Osteoblast (primary cell): ENCODE results near the gene AREL1. TPM values are rescaled to one million over a fixed set of nuclear protein-coding genes. Genes with fewer than 3 reads are reported as not detected.
A peak's percentile ranks its signal among the peaks of the same experiment; 100 is the strongest.

ENCODE experiments used
- DNase-seq: peaks from one replicate; pipeline ENCODE4 v3.0.0; 2011; ENCODE audit warnings: low spot score, mixed read lengths; ENCODE audit not compliant: insufficient read length; ENCODE audit errors: missing footprints
- H2AFZ ChIP-seq: 2 replicates; pipeline ENCODE4 v1.6.0; 2011; ENCODE audit warnings: mild to moderate bottlenecking, low read length
- H3K27ac ChIP-seq: 2 replicates; pipeline ENCODE4 v1.5.1; 2011; ENCODE audit warnings: mild to moderate bottlenecking, low read depth, low read length, moderate library complexity
- H3K27me3 ChIP-seq: 2 replicates; pipeline ENCODE4 v1.6.0; 2012; ENCODE audit warnings: mild to moderate bottlenecking, control low read depth, inconsistent platforms, low read length, moderate library complexity; ENCODE audit not compliant: insufficient read depth
- H3K36me3 ChIP-seq: 2 replicates; pipeline ENCODE4 v1.5.1; 2011; ENCODE audit warnings: mild to moderate bottlenecking, low read length, control low read depth, moderate library complexity; ENCODE audit not compliant: insufficient read depth
- H3K4me1 ChIP-seq: 2 replicates; pipeline ENCODE4 v1.5.1; 2011; ENCODE audit warnings: mild to moderate bottlenecking, low read length, control low read depth, moderate library complexity; ENCODE audit not compliant: insufficient read depth
- H3K4me2 ChIP-seq: 2 replicates; pipeline ENCODE4 v1.6.0; 2011; ENCODE audit warnings: mild to moderate bottlenecking, low read length; ENCODE audit not compliant: insufficient read depth
- H3K4me3 ChIP-seq: fragments of 200-600 bp; sonication (generic); 3 replicates; pipeline ENCODE4 v1.5.1; 2012; ENCODE audit warnings: mild to moderate bottlenecking, low read length, inconsistent platforms; ENCODE audit not compliant: insufficient read depth
- H3K79me2 ChIP-seq: 2 replicates; pipeline ENCODE4 v1.6.0; 2012; ENCODE audit warnings: mild to moderate bottlenecking, low read length, control low read depth, inconsistent platforms; ENCODE audit not compliant: insufficient read depth
- H3K9me3 ChIP-seq: 2 replicates; pipeline ENCODE4 v1.5.1; 2011; ENCODE audit warnings: low read depth, low read length, control low read depth
- H4K20me1 ChIP-seq: 2 replicates; pipeline ENCODE4 v1.6.0; 2012; ENCODE audit warnings: mild to moderate bottlenecking, low read length, control low read depth; ENCODE audit not compliant: insufficient read depth
- CTCF ChIP-seq: IDR thresholded peaks from 2 replicates; pipeline ENCODE4 v1.5.1; 2011; ENCODE audit warnings: mild to moderate bottlenecking, low read depth, low read length, moderate library complexity; ENCODE audit errors: extremely low read depth
- total RNA-seq: library from RNA; depleted of rRNA; stranded (reverse); fragments of >200 nt; gene quantifications from 2 replicates; pipeline ENCODE4 v1.2.3, GENCODE V29; 2012

The AREL1 gene
- total RNA-seq, 1 donor, result 27.9 TPM

- no peak overlapping the region for H3K4me3 ChIP-seq
These were observed 67.0 kb downstream of the AREL1 start for GRCh38 chr14:74645756-74646470.

GRCh38 chr14:74645244-74645643 lies 67.6 kb downstream of the AREL1 start:
- TF ChIP-seq CTCF, result no peak

More at GRCh38 chr14:74645756-74646470, 67.0 kb downstream of the AREL1 start:
- H4K20me1 ChIP-seq, result no peaks in the 10 kb centered on the region
- H2AFZ ChIP-seq, result peak overlapping the region; percentile 31
- no peak for TF ChIP-seq CTCF
- no peak overlapping the region for H3K27ac ChIP-seq
- DNase-seq, result no peak
- no peak overlapping the region for H3K4me2 ChIP-seq
- no peaks in the 10 kb centered on the region for H3K36me3 ChIP-seq
- H3K27me3 ChIP-seq, result no peaks in the 10 kb centered on the region
- peaks cover 26% of the 10 kb centered on the region for H3K4me1 ChIP-seq
- H3K79me2 ChIP-seq, result no peaks in the 10 kb centered on the region
- no peaks in the 10 kb centered on the region for H3K9me3 ChIP-seq

GRCh38 chr14:74641601-74642391 lies 71.1 kb downstream of the AREL1 start:
- Histone ChIP-seq H3K79me2 (no peaks in the 10 kb centered on the region), H3K4me1 (peaks cover 23% of the 10 kb centered on the region), H3K4me3 (no peak overlapping the region), H3K9me3 (no peaks in the 10 kb centered on the region), H3K27me3 (no peaks in the 10 kb centered on the region), H3K36me3 (no peaks in the 10 kb centered on the region), H4K20me1 (no peaks in the 10 kb centered on the region), H2AFZ (no peak overlapping the region), H3K4me2 (no peak overlapping the region), H3K27ac (no peak overlapping the region)
- no peak for DNase-seq
- TF ChIP-seq CTCF, result no peak

More at GRCh38 chr14:74645244-74645643, 67.6 kb downstream of the AREL1 start:
- Histone ChIP-seq H3K36me3 (no peaks in the 10 kb centered on the region), H3K4me1 (peaks cover 26% of the 10 kb centered on the region), H2AFZ (no peak overlapping the region), H3K27ac (no peak overlapping the region), H3K27me3 (no peaks in the 10 kb centered on the region), H3K4me3 (no peak overlapping the region), H3K4me2 (no peak overlapping the region), H3K9me3 (no peaks in the 10 kb centered on the region), H4K20me1 (no peaks in the 10 kb centered on the region), H3K79me2 (no peaks in the 10 kb centered on the region)
- DNase-seq, result peak; percentile 54

DNA sequence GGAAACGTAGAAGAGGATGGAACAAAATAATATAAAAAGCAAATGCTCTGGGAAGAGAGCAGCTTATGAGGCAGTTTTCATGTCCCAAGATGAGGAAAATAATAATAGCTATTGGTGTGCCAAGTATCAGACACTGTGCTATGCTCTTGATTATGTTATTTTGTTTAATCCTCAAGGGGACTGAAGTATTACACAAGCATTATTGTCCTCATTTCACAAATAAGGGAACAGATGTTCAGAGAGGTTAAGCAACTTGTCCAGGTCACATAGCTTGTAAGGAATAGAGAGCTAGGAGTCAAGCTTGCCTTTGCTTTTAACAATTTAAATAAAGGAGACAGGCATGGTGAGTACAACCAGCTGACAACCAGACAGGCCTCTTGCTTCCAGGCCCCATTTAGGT lies 73.9 kb downstream of the AREL1 start:
- no peak overlapping the region for H2AFZ ChIP-seq
- no peaks in the 10 kb centered on the region for H4K20me1 ChIP-seq
- peaks cover 33% of the 10 kb centered on the region for H3K4me1 ChIP-seq
- TF ChIP-seq CTCF, result no peak
- no peak overlapping the region for H3K27ac ChIP-seq
- no peak overlapping the region for H3K4me2 ChIP-seq
- no peaks in the 10 kb centered on the region for H3K27me3 ChIP-seq
- no peak overlapping the region for H3K4me3 ChIP-seq
- no peak for DNase-seq
- H3K9me3 ChIP-seq, result no peaks in the 10 kb centered on the region
- H3K79me2 ChIP-seq, result no peaks in the 10 kb centered on the region
- no peaks in the 10 kb centered on the region for H3K36me3 ChIP-seq
